Prostate gland (tissue), 2 donors: Measurements from ENCODE around the gene VPS18.

Experiments used
- CTCF ChIP-seq, 4 experiments: fragments of 200-600 bp in 2 of 4; fragments of 450-650 bp in 2 of 4; sonication (generic) in 2 of 4; IDR thresholded peaks; 1 replicate in 3 of 4; 2 replicates in 1 of 4; pipeline ENCODE4 v1.5.1; 2016 to 2019; ENCODE audit warnings: antibody characterized with exemption in 4 of 4, mild to moderate bottlenecking in 2 of 4, moderate library complexity in 2 of 4
- POLR2AphosphoS5 ChIP-seq: sonication (generic); formaldehyde crosslinking; IDR thresholded peaks from one replicate; pipeline ENCODE4 v1.6.1; 2017; ENCODE audit warnings: antibody characterized with exemption

DNA sequence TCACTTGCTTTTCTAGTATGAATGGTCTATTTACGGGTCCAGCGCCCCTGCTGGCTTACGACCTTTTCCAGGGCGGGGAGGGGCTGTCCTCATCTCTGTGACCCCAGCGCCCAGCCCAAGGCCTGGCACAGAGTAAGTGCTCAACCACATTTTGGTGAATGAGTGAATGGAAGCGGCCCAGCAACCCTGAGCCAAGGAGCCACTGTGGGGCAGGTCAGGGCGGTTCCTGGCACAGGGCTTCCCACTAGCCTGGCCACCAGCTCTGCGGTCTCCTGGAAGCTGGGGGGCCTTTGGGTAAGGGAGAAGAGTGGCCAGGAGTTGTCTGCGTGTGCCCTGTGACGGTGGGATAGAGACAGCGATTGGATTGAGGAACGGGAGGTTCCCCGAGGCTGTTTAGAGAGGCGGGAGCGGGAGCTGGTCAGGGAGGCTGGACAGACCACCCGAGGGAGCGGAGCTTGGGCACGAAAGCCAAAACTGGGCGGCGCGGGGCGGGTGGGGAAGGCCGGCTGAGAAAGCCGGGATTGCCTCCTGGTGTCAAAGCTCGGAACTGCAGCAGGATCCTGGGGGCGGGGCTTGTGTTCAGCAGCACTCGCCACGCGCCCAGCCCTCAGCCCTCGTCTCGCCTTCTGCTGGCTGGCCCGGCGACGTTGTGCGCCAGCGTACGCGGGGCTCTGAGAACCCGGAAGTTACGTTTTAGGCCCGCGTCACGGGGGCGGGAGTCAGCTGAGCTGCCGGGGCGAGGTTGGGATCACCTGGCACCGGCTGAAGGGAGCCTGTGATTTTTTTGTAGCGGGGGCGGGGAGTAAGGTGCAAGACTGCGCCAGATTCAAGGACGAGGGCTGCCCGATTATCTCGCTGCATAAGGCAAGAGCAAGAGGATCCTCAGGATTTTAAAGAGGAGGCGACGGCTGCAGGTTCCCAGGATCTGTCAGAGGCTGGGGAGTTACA, at the start of gene VPS18:
- peak; percentile 94 to 100 (median 99) for TF ChIP-seq CTCF (IDR thresholded peaks at IDR 0.05)
- peak; percentile 100 for TF ChIP-seq POLR2AphosphoS5
